GM18907 (cell line): Measurements from ENCODE around the gene RAB39B.

Experiments
- ATAC-seq: cut with Tn5 transposase; IDR thresholded peaks from one replicate; pipeline ENCODE4 v1.9.1; 2021; ENCODE audit warnings: mild to moderate bottlenecking, moderate library complexity; ENCODE audit not compliant: unreplicated experiment

The RAB39B gene

DNA sequence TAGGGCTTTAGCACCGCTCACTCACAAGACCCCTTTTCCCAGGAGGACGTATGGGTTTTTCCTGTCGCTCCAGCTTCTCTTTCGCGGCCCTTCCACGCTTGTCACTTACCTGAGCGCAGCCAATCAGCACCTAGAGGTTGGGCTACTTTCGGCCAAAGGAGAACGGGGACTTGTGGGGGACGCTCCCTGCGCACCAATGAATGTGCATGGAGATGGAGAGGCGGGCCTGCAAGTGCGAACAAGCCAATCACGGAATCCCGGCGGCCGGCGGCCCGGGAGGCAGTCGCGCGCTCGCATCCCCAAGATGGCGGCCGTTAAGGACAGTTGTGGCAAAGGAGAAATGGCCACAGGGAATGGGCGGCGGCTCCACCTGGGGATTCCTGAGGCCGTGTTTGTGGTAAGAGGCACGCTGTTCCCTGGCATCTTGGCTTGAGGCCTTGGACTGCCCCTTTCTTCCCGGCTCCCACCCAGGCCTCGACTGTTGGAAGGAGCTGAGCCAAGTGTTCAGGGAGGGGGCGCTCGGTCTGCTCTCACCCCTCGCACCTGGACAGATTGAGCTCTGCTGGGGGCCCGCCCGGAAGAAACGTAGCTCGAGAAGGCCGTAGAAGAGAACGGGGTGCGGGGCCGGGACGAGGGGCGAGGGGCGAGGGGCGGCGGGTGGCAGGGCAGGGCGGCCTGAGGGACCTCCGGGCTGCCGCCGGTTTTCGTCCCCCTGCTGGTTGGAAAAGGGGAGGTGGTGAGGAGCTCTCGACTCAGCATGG is 47.9 kb downstream of the RAB39B start, which contains the start of gene VBP1:
Gene VBP1 (plus strand): TSS at position 282 of the 761 bp plus-strand sequence. CDS start 23 bp downstream, at position 305.
- ATAC-seq, result peak; percentile 98

DNA sequence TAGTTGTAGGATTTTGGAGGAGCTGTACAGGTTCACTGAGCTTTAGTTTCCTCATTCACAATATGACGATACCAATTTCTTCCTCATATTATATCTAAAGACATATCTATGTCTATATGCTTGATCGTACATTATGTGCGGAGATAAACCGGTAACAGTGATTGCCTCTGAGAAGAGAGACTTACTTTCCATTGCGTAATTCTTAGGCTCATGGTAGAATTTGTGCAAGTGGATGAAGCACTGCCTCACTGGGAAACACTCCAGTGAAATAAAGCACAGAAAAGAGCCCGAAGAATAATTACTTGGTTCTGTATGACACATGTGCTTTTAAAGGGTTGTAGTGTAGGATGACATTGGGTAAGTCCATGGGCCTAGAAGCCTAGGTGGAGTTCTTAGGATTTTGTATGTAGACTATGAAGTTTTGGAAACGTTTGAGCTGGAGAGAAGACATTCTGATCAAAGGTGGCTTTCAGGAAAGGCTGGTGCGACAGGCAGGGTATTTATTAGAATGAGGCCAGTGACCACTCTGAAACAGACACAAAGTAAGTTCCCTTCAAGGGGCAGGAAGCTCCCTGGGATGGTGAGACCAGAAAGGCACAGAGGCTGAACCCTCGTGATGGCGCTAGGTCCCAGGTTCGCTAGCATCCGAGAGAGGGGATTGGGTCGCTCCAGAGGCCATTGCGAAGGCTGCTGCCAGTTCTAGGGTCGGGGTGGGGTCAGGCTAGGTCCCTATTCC is 48.7 kb downstream of the RAB39B start:
- peak; percentile 37 for ATAC-seq

DNA sequence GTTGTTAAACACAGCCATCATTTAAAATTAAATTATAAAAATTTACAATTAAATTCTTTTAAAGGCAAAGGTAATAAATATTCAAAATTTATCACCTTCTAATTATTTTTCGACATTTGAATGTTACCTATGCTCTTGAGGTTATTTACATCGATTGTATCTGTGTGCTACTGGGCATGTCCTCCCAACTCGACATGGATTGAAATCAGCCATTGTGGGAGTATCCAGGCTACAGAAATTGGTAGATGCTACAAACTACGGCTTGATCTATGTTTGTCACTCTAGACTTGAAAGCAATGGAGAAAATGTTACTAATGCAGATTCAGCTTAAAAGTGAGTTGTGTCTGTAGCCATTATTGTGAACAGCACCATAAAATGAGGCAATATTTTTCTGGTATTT is 50.6 kb downstream of the RAB39B start:
- no peak for ATAC-seq

DNA sequence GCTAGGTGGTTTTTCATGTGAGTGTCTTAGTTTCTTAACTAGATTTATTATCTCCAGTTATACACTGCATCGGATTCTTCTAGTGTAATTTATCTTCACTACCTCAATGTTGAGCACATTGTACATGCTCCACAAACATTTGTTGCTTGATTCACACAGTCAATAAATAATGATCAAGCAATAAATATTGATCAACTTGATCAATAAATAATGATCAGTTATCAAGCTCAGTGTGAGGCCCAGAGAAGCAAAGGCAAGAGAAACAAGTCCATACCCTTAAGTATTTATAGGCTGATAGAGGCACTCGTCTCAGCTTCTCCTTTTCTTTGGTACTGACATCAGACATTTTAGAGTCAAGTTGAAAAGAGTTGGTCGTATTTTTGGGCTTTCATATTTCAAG is 53.1 kb downstream of the RAB39B start:
- no peak for ATAC-seq
